GM21390 (cell line): ENCODE data around the gene FSTL1.

ENCODE experiments used
- ATAC-seq: cut with Tn5 transposase; IDR thresholded peaks from one replicate; pipeline ENCODE4 v1.9.1; 2021; ENCODE audit not compliant: unreplicated experiment

FSTL1 gene, protein sequence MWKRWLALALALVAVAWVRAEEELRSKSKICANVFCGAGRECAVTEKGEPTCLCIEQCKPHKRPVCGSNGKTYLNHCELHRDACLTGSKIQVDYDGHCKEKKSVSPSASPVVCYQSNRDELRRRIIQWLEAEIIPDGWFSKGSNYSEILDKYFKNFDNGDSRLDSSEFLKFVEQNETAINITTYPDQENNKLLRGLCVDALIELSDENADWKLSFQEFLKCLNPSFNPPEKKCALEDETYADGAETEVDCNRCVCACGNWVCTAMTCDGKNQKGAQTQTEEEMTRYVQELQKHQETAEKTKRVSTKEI

DNA sequence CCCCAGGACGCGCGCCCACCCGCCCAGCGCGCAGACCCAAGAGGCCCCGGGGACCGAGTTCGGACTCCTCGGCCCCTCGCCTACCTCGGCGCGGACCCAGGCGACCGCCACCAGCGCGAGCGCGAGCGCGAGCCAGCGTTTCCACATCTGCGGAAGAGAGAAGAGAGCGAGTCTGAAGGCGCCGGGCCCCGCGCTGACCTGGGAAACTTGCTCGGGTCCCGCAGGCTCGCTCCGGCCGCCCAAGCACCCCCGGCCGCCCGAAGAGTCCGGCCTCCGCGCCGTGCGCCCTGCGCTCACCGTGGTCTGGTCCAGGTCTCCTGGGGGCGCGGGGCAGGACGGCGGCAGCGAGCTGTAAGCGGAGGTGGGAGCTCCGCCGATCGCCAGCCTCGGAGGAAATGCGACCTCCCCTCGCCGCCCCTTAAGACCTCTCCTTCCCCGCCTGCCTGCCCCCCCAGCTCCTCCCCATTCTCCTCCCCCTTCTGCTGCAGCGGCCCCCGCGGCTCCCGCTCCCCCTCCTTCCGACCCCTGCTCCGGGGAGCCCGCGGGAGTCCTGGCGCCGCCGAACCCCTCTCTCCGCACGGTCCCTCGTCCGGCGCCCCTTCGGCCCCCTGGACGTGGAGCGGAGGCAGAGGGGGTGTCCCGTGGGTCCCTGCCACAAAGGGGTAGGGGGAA, at the start of gene FSTL1:
Gene FSTL1, minus strand, starts transcription at position 393 of the 672 bp plus-strand sequence. Its CDS starts 246 bp downstream, at position 147.
- ATAC-seq, result no peak

DNA sequence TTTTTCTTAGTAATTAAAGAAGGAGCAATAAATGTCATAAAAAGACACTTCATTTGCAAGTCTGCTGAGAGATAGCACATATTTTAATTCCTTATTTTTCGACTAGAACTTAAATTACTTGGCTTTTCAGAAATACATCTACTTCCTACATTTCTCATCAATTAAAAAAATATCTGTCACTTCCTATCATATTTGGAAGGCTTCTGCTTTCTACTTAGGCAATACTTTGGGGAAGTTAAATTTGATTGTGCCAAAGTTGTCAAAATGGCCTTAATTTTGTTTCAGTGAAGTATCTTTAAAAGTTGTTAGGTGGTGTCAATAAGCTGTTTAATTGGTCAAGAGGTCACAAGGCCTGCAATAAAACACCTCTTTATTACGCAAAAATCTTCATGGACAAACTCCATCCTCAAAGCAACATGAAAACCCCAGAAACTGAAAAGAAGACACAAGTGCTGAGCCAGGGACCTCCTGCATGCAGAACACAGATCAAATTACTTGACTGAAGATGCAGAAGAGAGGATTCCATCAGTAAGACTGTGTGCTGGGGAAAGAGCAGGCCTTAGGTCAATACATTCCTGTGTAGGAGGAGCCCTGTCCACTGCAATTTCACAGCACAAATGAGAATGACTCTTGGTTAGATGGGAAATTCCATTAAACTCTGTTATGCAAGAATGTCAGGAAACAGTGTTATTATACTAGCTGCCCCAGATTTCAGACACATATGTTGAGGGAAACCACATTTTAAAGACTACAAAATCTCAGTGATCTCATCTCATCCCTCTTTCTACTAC, 48.0 kb upstream of the FSTL1 start:
- ATAC-seq, result no peak

DNA sequence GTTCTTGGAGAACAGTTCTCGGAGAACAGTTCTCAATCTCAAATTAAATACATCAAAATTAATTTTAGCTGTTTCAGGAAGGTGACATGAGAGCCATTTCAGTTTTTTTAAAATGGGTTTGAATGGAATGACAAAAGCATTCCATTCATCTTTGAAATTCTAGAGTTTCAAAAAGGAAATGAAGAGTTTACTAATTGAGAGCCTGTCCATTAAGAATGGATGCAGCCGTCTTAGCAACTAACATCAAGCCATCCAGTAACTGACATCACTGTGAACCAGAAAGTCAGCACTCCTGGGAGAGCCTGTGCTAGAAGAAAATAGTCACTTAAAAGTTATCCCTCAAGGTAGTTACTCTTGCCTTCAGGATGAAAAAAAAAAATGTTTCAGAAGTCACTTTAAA, 47.0 kb upstream of the FSTL1 start:
- ATAC-seq, result no peak

DNA sequence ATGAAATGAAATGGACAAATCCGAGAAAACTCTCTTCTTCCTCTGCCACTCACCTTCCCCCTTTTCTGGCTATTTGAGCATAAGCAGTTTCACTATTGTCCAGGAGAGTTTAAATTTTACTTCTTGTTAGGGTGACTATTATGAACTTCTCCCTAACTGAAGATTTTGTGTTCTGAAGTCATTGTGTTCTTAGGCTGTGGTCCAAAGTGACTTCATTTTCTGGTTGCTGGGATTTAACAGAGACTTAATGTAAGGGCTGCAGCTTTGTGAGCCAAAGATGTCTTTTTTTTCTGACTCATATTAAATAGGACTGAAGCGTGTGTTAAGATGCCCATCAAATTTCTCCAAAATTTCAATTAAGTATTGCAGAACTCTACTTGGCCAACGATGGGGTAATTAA, 46.5 kb upstream of the FSTL1 start:
- ATAC-seq, result no peak

DNA sequence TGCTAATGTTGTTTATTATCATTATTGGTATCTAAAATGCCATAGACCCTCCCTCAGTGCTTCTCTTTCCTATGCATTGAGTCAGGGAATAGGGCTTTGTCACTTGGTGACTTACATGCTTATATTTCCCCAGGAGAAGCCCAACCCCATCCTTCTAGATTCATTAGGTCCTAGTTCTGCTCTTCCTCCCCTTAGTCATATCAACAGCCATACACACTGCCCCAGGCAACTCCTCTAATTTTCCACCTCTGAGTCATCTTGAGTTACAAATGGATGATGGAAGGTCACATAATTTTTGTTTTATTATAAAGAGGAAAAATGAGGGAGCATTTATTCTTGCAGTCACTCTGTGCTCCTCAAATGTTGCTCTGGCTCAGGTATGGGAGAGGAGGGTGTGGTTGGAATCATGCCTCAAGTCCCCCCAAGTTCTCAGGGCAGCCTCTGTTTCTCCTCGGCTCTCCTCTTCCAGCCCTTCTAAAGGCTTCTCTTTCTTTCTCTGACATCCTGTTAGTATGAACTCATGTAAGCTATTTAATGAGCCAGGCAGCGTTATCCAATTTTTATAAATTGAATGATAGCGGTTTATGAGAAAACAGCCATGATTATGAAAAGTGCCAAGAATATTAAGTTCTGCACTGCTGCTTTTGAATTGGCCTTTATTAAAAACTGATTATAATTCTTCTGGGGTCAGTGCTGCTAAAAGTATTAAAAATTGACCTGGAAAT, 45.6 kb upstream of the FSTL1 start:
- ATAC-seq, result no peak

DNA sequence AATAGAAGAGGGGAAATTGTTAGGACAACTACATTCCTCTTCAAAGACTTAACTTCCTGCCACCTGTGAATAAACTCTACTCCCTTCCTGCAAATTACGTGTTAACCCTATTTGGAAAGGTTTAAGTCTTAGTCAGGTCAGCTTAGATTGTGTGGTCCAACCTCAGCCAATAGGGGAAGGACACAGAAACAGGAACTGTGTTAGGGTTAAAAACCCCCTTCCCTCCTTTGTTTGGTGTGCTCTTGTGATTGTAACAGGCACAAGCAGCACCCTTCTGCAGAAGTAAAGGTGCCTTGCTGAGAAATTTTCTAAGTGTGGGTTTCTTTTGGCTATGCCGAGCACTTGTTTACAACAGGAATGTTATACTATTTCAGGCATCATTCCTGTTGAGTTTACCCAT, 45.0 kb upstream of the FSTL1 start:
- ATAC-seq, result no peak

DNA sequence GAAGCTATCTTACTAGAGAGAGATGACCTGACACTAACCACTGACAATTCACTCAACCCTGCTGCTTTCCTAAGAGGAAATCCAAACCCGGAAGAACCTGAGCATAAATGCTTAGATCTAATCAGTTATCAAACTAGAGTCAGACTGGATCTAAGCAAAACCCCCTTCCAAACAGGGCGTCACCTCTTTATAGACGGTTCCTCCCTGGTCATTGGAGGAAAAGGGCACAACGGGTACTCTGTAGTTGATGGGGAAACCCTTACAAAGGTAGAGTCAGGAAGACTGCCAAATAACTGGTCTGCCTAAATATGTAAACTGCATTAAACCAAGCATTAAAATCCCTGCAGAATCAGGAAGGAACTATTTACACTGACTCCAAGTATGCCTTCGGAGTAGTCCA, 41.3 kb upstream of the FSTL1 start:
- ATAC-seq, result no peak

DNA sequence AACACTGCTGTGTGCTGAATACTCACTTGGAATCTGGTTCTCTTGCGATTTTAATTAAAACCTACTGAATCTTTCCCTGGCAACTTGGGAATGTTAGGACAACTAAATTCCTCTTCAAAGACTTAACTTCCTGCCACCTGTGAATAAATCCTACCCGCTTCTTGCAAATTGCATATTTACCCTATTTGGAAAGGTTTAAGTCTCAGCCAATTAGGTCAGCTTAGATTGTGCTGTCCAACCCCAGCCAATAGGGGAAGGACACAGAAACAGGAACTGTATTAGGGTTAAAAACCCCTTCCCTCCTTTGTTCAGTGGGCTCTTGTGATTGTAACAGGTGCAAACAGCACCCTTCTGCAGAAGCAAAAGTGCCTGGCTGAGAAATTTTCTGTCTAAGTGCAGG, 38.6 kb upstream of the FSTL1 start:
- ATAC-seq, result no peak

DNA sequence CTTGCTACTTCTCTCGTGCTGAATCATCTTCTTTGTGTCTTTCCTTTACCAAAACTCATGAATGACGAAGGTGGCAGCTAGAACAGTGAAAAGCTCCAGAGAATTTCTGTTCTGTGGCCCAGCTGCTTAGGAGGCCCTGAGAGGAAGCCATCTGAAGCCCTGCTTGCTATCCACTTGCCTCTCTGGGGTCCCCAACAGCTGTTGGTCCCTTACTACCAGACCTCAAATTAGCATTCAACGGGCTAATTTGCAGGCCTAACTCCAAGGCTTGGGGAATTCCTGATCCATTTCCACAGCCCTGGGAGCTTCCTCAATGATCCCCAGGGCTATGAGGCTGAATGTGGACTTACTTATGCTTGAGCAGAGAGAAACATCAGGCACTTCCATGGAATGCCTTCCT, 37.5 kb upstream of the FSTL1 start:
- ATAC-seq, result no peak

DNA sequence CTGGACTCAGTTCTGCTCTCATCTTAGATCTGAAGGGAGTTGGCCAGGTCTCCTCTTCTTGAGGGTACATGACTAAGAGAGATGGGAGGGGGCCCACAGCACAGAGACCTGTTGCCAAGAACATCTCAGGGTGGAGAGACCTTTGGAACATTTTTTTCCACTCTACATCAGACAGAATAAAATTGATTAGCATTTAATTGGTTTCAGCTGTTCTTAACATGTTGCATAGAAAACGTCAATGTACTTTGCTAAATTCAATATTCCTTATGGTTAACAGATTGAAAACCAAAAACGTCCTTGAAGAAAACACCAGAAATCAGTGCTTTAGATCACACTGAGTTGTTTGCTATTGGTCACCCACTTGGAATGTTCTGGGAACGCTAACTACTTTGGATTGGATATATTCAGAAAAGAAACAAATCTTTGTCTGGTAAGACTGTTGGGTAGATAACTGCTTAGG, 36.4 kb upstream of the FSTL1 start:
- ATAC-seq, result no peak

DNA sequence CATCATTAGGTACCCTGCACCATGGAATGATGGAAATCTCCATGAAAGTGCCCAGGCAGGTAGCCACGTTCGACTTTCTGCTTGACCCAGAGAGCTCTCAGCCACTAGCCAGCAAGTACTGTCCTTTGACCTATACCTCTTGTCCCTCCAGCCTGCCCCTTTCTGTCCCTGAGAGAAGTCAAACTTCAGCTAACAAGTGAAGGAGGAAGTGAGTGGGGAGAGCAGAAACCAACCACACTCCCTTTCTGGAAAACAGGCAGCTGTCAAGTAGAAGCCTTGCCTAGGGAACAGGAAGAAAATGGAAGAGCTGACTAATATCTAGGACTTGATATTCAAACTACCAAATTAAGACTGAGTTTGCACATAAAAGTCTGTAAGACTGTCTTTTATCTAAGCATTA, 30.3 kb upstream of the FSTL1 start:
- ATAC-seq, result no peak

DNA sequence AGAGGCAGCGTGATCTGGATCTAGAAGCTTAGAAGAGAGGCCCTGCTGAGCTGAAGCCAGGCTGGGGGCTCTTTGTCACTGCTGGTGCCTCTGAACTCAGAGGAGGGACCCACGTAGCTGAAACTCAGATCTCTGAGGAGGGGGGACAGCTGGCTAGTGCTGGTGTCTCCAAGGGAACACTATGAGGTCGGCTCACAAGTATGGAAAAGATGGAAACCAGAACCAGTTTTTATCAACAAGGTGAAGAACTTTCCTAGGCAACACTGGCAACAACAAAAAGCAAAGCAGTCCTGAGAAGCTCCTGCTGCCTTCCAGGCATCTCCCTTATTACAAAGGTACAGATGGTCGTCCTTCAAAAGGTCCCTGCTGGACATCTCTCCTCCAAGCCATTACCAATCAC, 27.0 kb upstream of the FSTL1 start:
- no peak for ATAC-seq

DNA sequence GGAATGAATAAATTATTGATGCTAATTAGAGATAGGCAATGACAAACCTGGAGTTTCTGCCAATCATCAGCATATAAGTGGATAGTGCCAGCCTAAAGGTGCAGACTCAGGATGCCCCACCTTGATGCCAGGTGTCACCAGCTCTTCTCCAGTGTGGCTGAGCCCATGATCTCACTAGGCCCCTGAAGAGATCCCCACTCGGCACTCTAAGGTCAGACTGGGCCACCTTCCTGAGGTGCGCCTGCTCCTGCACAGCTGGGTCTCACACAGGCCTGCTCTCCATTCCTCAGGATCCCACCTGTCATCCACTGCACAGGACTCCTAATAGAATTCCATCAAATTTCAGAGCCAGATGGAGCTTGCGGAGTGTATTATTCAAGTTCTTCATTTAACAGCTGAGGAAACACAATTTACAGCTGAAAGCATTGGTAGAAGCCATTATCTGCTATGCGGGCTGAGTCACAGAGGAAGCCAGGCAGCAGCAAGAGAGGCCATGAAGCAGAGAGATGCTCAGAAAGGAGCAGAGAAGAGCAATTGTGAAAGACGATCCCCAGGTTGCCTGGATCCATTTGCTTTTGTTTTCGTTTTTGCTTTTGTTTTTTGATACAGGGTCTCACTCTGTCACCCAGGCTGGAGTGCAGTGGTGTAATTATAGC, 25.1 kb upstream of the FSTL1 start:
- no peak for ATAC-seq

DNA sequence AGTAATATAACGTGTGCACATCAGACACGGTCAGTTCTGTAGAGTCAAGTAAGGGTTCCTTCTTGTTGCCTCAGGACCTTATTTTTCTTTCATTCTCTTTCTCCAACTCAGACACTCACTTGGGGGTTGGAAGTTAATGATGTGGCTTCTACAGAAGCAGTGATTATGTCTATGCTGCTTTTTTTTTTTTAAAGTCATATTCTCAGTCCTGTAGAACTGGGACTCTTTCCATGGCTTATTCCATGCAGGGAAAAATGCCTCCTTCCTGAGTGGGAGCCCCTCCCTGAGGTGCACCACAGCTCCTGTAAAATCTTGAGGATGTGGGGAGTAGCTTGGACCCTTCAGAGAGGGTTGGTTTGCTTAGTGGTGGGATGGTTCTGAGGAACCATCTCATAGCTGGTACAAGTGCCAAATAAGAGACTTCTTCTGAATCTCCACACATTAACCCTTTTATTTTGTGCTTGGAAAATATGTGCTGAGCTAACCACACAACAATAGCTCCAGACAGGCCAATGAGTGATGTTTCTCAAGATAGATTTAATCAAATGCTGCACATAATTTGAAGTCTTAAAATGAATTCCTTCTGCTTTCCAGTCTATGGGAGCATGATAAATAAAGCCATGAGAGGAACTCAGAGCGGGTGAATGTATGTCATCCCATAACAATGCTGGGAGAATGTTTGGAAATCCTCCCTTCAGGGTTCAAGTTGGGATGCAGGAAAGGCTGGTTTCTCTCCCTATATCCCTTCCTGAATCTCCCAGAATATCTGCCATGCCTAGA, 23.3 kb upstream of the FSTL1 start:
- ATAC-seq, result no peak

DNA sequence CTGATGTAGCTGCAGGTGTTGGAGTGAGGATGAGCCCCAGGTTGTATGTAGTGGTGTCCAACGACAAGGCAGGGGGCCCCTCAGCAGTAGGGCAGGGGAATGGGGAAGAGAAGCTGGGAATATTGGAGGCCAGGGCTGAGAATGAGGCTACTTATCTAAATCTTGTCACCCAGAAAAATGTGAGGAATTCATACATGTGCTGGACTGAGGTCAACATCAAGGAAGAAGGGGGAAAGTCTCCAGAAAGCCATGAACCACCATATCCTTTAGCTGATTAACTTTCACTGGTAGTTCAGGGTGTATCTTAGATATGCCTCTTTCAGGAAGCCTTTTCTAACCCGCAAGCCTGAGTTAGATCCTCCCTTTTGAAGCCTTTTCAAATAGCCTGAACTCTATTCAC, 22.6 kb upstream of the FSTL1 start:
- ATAC-seq, result no peak

DNA sequence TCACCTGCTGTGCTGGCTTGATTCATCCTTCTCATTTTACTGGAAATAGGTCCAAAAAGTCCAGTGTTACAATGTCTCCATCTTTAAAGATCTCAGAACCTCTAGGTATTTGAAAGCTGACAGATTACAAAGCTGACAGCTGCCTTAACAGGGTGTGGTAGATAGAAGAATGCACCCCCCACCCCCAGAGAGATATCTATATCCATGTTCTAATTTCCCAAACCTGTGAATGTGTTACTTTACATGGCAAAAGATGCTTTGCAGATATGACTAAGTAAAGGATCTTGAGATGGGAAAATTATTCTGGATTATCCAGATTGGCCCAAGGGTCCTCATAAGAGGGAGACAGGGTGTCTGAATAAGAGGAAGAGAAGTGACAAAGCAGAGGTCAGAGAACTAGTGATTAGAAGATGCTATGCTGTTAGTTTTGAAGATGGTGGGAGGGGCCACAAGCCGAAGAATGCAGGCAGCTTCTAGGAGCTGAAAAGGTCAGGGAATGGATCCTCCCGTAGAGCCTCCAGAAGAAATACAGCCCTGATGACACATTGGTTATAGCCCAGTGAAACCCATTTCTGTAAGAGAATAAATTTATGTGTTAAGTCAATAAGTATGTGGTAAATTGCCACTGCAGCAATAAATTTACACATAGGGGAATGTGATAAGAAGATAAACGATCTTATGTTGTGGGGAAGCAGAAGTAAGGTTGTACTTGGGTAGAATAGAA, 21.5 kb upstream of the FSTL1 start:
- ATAC-seq, result no peak

DNA sequence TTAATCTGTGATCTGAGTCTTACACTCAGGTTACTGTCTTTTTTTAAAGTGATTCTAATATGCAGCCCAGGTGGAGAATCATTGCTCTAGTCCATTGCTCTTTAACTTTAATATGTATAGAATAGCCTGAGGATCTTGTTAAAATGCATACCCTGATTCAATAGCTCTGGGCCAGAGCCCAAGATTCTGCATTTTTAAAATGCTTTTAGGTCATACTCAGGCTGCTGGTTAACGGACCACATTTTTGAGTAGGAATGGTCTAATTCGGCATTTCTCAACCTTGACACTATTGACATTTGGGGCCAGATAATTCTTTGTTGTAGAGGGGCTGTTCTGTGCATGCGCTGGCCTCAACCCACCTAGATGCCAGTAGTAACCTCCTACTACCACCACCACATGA, 20.9 kb upstream of the FSTL1 start:
- ATAC-seq, result no peak

DNA sequence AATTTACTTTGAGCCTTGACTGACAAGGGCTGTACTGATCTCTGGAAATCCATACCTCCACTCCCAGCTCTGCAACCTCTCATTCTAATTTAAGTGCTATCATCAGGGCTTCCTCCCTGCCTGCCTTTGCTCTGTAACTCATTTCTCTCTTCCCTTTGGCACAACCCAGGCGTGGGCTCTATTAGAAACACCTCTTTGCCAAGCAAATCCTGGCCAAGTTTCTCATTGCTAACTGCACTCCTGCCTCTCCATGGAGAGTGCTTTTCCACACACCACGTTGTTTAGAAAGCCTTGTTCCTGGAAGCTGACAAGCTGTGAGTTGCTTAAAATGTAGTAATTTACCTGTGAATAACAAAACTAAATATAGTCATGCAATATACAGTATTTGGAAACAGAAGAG, 20.1 kb upstream of the FSTL1 start:
- no peak for ATAC-seq

DNA sequence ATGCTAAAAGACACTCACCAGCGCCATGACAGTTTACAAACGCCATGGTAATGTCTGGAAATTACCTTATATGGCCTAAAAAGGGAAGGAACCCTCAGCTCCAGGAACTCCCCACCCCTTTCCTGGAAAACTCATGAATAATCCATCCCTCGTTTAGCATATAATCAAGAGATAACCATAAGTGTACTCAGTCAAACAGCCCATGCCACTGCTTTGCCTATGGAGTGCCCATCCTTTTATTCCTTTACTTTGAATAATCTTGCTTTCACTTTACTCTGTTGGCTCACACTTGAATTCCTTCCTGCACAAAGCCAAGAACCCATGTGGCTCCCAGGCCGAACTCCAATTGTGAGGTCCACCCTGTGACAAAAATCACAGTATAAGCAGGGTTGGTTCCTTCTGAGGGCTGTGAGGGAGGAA, 19.1 kb upstream of the FSTL1 start:
- no peak for ATAC-seq
